RPMI7951 (cell line): ENCODE measurements around the gene CENPP. TPM values are rescaled to one million over a fixed set of nuclear protein-coding genes. Genes with fewer than 3 reads are reported as not detected.

Experiments used
- DNase-seq: peaks from one replicate; pipeline ENCODE4 v3.0.0-alpha.2; 2012; ENCODE audit warnings: low read depth
- total RNA-seq: library from RNA; depleted of rRNA; stranded (reverse); fragments of >200 nt; shearing (Covaris generic); gene quantifications from 2 replicates; pipeline ENCODE4 v1.2.3, GENCODE V29; 2014

CENPP gene
- total RNA-seq, 1 experiment from 2014 or later = 17.8 TPM

DNA sequence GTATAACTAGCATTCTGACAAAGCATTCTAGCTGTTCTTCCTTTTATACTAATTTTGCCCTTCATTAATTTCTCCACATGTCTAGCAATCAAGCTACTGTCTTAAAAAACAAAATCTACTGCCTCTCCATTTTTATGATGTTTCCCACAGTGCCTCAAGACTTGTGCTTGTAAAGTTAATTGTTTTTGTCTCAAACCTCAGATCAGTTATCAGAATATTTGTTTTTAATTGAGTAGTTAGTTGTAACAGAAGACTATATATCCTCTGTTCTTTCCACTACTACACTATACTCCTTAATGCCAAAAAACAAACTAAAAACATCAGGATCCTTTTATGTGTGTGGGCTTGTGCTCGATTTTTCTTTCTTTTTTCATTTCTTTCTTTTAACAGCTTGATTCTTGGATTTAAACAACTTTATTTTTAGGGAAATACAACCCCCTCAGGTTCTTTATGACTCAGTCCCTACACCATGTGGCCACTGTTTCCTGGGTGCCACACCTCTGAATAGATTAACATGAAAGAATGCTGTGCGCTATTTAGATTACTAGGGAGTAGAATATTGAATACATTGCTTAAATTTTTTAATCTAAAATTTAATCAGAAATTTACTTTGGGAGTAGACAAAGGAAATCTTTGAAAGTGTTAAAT lies 155.4 kb downstream of the CENPP start:
- DNase-seq = peak; percentile 47

DNA sequence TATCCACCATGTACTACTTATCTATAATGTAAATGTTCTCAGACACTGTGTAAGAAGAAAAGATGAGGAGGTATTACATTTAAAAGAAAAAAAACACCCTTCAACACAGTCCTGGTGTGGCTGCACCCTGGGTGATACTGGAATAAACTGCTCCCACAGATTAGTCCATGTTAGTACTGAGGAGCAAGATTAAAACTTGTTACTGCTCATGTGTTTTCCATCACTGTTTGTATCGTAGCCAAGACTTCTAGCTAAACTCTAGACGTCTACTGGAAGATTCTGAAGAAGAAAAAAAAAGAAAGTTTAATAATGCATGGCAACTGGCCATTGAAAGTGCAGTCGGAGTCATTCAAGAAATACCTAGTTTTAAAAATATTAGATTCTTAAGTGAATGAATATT lies 156.6 kb downstream of the CENPP start, which contains the start of gene ASPN:
ASPN (minus strand) TSS at position 178 of the 400 bp plus-strand sequence.
- peak; percentile 28 for DNase-seq

DNA sequence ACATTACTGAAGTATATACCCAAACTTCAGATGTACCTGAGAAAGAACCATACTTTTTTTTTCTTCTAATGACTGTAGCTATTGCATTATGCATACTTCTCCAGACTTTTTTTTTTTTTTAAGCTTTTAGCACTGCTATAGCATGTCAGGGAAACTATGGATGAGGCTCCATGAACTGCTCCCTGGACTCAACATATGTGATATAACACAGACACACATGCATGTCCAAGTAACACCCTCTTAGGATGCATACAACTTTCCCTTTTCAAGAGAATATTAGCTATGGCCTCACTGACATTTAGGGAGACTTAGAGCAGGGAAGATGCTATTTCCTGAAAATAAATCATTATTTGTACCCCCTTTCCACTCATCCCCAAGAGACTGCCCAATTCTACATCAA lies 157.1 kb downstream of the CENPP start:
- no peak for DNase-seq

DNA sequence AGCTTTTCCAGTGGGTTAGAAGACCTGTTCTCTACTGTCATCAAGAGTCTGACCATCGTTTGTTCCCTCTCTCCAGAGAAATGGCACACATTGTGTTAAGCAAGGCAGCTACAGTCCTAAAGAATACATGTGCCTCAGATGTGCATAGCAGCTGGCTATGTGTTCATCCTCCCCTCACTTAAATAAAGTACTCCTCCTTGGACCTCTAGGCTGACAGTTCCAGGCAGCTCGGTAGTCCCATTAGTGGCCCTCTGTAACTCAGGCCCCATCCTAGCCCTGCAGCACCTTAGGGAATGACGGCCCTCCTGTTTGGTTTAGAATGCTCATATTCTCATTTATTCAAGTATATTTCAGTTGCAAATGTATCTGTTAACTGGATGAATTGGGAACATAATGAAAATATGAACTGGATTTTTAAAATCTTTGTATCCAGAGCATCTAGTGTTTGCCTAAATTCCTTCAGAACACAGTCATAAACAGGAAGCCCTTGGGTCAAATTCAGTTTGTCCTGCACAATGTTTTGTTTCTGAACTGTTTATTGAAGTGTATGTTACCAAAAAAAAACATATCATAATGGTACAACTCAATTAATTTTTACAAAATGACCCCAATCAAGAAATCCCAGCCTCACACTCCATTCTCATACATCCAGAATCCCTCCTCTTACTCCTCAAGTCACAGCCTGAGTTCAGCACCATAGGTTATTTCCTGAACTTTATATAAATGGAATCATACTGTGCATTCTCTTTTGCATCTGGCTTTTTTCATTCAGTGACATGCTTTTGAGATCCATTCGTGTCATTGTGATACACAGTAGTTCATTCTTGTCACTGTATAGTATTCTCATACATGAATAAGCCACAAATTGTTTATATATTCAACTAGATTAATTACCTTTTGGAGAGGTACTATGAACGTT lies 158.1 kb downstream of the CENPP start:
- DNase-seq = peak; percentile 11

DNA sequence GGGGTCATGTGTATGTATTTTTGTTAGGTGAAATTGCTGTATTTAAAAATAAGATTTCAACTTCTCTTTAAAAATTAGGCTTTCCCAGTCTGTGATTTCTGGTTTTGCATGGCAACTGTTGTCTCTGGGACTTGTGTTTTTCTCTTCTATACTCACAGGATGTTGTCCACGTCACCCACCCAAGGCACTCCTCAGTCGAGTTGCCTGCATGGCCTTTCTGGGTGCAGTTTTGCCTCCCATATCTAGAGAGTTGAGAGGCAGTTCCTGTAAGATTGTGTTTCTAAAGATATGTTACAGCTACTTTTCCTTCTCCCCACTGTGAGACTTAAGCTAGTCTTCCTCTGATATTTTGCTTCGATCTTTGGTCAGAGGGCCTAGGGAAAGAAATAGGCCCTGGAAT lies 158.8 kb downstream of the CENPP start:
- no peak for DNase-seq

DNA sequence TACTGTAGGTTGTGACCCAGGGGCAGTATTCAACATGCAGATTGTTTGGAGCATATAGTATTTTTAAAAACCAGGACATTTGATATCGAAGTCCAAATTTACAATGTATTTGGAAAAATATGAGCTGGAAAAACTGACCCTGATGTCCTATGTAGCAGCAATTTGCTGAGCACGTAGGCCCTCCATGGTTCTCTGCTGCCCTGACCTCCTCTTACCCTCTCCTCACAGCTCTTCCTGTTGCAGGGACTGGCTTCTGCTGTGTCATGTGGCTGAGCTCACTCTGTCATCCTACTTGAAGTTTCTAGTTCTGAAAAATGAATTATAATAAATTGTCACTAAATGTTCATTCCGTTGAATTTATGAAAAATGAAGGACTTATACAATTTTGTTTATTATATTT lies 160.6 kb downstream of the CENPP start:
- DNase-seq = no peak

DNA sequence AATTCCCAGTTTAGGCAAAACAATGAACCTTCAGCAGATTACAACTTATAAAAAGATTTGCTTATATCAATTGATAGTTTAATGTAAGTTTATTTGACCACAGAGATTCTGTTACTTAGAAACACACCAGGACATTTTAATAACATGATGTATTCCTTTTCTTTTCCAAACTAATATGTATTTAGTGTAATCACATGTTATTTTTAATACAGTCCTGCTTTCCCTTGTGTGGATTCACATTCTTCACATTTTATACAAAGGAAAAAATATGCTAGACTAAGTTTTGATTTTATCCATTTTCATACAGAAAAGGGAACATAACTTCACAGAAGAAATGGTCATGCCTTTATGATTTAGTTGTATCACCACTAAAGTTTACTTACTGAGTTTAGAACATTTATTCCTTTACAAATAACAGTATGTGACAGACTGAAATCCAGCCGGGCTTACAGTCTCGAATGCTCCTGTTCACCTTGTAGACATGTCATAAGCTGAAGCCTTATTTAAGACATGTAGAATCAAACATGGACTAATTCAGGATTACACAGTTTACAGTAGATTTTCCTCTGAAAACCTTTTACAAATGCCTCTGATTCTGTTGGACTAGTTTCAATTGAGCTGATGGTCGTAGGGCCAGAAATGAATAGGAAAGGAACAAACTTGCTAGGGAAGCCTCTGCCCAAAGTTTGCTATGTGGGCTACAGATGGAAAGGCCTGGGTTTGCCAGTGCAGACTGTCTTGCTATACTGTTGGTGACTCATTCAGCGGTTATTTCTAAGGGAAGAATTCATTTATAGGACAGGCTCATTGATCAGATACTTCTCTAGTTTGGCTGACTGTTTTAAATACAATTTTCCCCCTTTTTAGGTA lies 163.2 kb downstream of the CENPP start:
- DNase-seq = peak; percentile 51

DNA sequence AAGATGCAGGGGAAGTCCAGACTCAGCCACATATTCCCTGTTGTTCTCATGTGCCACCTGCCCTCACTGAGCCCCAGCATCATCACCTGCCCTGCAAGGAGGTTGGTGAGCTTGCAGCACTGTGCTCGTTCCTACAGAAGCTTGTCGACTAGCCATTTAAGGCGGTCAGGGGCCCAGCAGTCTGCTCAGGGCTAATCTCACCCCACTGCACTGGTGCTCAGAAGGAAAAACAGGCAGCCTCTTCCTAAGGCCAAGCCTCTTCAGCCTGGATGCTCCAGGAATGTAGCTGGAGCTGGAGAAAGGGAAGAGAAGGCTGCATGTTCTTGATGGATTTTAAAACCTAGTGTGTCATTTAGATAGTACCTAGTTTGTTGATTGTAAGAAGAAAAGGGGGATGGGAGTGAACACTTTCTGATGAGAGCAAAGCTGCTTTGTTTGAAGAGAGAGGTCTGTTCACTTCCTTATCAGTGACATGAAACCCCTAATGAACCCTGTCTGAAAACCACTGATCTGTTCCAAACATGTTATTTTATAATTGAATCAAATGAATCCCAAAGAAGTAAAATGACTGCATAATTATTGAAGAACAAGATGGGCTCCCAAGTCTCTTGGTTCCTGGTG lies 167.1 kb downstream of the CENPP start:
- no peak for DNase-seq

DNA sequence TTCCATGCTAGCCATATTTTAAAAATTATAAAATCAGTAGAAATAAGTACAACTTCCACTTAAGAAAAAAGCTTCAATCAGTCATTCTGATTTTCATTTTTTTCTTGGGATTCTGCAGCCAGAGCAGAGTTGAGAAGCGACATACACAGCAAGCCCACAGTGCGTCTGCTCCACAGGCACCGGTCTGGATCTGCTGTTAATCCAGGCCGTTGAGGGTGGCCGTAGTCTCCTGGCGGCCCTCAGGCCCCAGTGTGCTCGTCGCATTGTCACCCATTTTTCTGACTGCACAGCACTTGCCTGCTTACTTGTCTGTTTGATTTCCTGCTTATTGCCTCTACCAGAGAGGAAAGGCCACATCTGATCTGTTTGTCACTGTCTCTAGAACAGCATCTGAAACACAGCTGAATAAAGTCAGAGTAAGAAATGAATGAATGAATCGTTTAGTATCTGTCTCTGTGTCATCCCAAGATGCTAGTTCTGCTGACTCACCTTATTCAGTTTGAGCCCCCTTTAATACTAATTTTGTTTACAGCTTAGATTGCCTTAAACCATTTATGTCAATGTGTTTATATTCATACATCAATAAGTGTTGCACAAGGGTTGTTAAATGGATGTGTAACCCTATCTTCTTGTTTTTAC lies 168.1 kb downstream of the CENPP start:
- no peak for DNase-seq

DNA sequence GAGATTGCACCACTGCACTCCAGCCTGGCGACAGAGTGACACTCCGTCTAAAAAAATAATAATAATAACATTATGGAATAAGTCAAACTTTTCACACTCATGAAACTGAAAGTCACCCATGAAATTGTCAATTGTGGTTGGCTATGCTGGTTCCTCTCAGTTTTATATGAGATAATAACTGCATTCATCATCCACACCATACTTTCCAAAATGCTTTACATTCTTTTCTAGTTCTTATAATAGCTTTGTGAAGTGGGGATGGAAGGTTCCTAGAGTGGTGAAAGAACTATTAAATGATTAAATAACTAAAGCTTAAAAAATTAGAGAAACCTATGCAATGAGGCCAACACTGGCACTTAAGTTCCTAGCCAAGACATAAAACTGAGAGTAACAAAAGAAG lies 169.1 kb downstream of the CENPP start:
- DNase-seq = no peak

DNA sequence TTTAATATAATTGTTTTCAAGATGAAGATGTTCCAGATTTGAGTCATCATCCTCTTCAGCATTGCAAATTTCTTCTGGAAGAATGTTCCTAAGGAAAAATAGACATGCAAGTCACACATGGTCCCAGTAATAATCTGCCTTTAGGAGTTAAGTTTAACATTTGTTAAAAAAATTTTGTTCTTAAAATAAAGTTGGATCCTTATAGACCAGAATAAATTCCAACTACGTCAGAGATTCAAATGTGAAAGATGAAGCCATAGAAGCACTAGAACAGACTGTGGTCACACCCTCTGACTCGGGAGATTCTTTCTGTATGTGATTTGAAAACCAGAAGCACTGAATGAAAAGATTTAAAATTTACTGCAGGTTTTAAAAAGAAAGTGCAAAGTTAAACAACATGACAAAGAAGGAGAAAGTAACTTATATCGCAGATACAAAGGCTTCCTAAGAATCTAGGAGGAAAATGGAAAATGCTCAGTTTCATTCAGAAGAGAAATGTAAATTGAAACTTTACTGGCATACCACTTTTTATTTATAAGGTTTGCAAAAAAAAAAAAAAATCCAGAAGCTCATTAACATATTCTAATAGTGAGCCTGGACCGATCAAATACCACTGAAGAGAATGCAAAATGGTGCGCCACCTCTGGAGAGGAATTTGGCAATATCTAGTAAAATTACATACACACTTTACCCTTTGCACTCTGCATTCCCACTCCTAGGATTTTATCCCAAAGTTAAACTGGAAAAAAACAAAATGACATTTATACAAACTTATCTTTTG lies 170.8 kb downstream of the CENPP start:
- DNase-seq = no peak

DNA sequence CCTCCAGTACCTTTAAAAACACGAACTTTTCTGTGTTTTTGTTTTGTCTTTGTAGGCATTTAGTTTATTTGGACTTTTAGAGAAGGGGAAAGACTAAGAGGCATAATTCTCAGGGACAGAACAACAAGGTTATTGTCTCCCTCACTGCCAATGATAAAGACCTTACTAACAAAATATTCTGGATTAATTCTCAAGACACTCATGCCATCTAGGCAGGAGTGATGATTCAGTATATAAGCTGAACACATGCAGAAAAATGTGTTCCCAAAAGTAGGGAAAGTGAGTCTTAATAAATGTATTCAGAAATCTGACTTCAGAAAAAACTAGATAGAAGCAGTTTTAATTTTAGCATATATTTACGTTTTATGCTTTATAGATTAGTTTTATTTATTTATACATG lies 173.9 kb downstream of the CENPP start:
- DNase-seq = no peak

DNA sequence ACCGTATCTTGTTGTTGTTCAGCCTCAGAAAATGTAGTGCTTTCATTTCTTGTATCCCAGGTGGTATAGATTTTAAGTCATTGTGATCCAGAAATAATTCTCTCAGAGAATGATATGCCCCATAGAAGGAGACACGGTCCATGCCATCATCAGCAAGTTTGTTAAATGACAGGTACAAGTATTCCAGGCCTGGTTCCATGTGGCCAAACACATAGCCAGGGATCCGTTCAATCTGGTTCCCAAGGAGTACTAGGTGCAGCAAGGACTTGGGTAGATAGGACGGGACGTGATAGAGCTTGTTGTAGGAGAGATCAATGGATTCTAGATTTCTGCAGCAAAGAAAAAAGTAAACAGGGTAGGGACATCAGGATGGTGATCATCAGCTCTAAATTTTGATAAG lies 175.0 kb downstream of the CENPP start:
- DNase-seq = no peak

DNA sequence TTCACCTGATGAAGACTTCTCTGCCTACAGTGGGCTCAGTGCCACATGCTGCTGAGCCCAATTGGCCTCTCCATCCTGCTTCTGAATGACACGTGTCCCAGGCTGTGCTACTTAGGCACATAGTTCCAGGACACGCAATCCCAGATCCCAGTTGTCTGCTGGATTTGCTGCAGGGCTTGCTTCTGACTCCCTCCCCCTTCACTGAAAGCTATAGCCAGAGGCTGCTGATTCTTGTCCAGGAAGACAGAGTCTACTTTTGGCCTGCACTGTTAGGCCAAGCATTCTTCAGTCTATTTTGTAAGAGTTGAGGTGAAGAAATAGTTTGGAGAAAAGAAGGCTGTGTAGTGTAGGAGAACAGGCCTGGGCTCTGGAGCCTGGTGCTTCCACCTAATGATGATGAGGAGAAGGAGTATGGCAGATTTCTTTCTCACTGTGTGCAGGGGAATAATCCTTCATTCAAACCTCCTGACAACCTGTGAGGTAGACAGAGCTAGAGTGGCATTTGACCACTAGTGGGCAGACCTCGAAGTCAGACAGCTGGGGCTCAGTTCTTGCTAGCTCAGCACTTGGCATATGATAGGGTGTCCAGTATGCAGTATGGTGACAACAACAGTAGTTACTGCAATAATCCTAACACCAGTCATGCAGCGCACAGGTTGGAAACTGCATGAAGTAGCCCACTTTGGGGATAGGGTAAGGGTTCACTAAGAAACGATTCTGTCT lies 176.1 kb downstream of the CENPP start:
- DNase-seq = peak; percentile 50

DNA sequence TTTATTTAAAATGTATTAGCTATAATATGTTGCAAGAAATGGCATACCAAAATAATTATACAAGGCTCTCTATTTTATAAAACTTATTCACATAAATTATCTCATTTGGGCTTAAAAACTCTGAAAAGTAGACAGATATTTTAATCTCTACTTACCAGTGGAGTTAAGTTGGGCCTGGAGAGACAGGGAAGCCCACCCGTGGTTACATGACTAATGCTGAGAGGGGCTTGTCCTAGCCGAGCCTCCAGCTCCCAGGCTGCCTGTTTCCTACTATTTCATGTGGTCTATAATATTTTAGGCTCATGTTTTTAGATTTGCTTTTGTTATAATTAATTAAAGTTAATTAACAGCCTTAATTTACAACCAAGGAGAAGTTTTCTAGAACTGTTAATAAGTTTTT lies 177.4 kb downstream of the CENPP start:
- no peak for DNase-seq

DNA sequence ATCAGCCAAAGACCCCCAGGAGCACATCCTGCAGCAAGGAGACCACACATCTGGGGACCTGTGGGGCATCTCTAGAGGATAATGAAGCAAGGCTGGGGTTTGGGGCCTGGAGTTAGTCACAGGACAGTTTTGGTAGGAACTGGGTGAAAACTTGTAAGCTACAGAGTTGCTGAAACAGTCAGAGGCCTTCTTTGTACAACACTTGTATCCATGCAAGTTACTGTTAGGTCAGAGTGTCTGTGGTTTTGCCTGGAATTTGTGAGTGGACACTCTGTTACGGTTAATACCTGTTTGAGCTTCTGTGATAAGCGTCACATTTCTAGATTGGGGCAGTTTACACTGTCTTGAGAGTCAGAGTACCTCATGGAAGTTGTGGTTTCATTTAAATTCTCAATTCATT lies 179.1 kb downstream of the CENPP start:
- peak; percentile 15 for DNase-seq

DNA sequence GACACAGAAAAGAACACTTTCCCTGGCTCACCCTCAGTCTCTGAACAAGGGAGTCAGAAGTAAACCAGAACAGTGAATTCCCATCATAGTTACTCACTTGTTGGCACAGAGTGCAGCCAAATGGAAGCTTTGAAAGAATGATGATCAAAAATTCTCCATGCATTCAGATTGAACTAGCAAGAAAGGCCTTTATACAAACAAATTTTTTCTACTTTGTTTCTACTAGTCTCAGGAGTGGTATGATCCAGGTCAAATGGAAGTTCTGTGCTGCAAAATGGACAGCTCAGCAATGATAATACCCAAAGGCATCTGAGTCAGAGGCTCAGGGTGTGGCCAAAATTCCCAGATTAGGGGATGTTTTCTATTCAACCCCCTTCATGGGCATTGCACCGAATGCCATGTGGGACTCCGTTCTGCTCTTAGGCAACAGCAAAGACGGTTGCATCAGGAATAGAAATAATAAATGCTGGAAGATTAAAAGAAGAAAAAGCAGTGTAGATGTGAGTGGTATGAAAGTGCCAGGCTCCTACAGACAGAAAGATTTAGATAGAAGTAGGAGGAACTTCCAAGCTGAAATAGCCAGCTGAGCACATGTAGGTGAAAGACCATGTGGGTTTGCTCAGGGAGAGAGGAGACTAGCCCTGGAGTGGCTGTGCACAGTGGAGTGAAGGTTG lies 180.6 kb downstream of the CENPP start:
- DNase-seq = peak; percentile 84

DNA sequence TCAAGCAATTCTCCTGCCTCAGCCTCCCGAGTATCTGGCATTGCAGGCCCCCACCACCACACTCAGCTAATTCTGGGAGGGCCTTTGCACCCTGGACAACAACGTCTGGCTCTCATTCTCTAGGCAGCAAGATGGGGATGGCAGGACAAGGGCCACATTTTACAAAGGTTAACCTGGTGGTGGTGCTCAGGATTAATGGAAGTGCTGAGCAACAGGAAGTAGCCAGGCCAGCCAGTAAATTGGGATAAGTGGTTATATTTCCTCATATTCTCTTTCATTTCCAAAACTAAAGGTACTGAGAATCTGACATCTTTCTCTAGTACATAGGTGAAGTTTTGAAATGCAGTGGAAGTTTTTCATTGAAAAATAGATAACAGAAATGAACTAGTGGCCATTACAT lies 181.3 kb downstream of the CENPP start:
- DNase-seq = no peak

DNA sequence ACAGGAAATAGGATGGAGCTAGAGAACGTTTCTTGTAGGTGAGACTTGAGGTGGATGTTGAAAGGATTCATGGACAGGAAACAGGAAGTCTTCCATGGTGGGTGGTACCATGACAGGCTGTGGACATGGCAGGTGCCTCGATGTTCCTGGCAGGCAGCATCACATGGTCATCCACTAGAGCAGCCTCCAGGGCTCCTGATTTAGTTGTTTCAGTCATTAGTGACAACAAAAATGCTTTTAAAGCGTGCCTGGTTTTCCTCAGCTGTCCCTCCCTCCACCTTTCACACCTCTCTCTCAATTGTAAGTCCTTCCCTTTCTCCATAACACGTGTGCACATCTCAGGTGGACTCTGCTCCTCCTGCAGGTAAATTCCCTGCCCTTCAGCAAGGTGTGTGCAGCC lies 181.7 kb downstream of the CENPP start:
- no peak for DNase-seq
